NCI-H2196 treated with DMSO at 0.1 percent for 48 hours (cell line): ENCODE results near the gene SMG6.
"Not testable (repeated sequence)": the region's sequence is repeated elsewhere in the genome, so short reads cannot be mapped to it uniquely, and the experiment has no call there.

ENCODE experiments used
- DNase-seq: peaks from one replicate; lab custom pipeline; 2025; ENCODE audit not compliant: unreplicated experiment; lab: John Stamatoyannopoulos, UW

Gene SMG6

GRCh38 chr17:2016494-2016893, 287.1 kb downstream of the SMG6 start:
- DNase-seq = no peak

- no peak for DNase-seq
Measured at GRCh38 chr17:2015314-2015713, 288.3 kb downstream of the SMG6 start.

DNA sequence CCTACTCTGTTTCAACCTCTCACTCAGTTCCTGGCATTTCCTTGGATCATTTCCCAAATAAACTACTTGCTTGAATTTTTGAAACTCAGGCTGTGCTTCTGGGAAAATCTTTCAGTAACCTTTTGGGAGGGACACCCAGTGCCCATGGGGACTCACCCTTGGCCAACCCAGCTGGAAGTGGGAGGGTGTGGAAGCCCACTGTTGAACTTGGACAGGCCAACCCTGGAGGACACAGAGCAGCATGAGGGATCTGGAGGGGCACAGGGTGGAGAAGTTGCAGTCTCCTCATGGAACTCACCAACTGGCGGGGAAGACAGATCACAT, 289.6 kb downstream of the SMG6 start:
- no peak for DNase-seq

DNA sequence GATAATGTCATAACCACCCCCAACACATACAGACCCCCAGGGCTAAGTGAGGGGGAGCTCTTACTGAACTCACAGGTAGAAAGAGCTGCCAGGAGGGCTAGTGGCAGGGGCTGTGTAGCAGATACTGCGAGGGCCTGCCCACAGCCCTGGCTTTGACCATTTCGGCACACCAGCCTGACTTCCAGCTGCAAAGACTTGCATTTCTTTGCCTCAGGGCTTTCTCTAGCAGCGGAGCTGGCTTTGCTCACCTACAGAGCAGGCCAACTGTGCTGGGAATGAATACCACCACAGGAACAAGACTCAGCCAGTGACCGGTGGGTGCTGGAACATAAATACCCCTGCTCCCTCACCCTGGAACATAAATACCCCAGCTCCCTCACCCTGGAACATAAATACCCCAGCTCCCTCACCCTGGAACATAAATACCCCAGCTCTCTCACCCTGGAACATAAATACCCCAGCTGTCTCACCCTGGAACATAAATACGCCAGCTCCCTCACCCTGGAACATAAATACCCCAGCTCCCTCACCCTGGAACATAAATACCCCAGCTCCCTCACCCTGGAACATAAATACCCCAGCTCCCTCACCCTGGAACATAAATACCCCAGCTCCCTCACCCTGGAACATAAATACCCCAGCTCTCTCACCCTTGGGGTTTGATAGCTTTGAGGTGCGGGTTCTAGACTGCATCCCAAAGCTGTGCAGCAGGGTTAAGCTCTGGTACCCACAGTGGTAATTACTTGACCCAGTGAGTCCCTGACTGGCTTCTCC, 290.2 kb downstream of the SMG6 start:
- not testable (repeated sequence) for DNase-seq

GRCh38 chr17:2012499-2012898, 291.1 kb downstream of the SMG6 start:
- DNase-seq = no peak

DNA sequence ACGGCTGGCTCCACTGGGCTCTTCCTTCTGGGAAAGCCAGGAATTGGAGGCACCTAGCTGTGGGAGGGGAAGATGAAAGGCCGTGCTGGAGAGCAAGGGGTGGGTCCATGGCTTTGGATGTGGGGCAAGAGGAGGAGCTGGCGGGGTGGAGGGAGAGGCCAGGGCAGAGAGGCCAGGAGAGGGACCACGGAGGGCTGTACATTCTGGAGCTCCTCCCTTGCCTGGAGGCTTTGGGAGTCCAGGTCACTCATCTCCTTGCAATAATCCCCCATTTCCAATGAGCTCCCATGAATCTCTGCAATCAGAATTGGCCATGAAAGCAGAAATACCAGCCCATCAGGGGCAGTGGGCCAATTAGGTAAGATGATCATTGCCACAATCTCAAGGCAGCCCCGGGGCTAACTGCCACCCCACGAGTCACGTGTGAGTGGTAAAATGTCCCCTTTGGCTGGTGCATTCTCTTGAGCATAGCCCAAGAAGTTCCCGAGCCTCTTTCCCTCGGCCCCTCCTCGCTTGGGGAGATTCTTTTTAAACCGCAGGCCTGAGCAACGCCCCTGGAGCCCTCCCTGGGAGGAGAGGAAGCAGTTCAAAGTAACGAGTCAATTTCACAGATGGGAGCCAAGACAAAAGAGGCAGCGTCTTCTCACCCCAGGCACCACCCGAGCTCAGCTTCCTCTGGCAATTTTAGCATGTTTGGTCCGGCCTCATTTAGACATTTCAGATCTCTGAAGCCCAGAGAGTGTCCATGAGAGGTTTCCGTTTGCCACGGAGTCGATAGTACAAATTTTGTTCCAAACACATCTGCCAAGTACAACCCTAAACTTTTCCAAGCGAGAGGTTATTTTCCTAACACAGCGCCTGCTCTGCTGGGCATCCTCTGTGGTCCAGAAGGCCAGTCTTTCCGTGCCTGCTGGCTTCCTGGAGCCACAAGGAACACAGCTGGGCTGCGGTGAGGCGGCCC, 291.9 kb downstream of the SMG6 start:
- peak; percentile 48 for DNase-seq
